ENCODE data around the gene PHACTR4. TPM values are rescaled to one million over a fixed set of nuclear protein-coding genes. Genes with fewer than 3 reads are reported as not detected.
A peak's percentile ranks its signal among the peaks of the same experiment; 100 is the strongest.

The PHACTR4 gene
- total and polyA plus RNA-seq, 9 of the 15 experiments (the other 6 are each of a cell fraction or from before 2014, with no cell fraction given) = 6.4 to 43.6 (median 14.2) TPM

DNA sequence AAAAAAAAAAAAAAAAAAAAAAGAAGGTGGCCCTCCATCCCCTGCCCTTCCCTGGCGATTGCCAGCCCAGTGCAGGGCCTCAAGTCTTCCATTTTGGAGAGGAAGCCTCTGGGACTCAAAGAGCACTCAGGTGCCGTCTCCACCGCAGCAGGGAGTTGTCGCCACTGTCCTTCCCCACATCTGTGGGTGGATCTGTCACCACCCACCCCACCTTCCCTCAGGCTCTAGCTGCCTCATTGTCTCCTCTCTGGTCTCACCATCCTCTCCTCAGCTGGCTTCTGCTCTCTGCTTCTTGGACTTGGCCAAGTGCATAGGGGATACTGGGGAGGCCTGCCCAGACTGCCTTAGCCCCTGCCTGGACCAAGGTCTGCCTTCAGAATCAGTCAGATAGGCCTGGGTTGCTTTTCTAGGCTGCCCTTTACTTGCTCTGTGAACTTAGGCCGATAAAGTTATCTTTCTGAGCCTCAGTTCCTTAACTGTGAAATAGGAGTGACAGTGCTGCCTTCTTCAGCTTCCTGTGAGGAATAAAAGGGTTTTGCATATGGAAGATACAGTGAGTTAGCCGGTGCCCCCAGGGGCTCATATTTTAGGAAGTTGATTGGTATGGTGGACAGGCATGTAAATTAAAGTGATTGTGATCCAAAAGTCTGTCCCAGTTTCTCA is 152.1 kb downstream of the PHACTR4 start:
- 23% methylated on average over 6 of the region's 6 CpGs for WGBS (ENCODE audit: insufficient coverage, low coverage, missing lambda C conversion rate)
- Histone ChIP-seq H3K9me3 (replicated peaks; ENCODE audit: control insufficient read depth, insufficient read depth, low read depth, low read length) (no peaks in the 10 kb centered on the region), H3K36me3 (ENCODE audit: control insufficient read depth, insufficient read depth, low read length) (peaks cover 56% of the 10 kb centered on the region), H3K4me1 (replicated peaks in 1 of 2; ENCODE audit: control insufficient read depth in 2 of 2, insufficient read depth in 2 of 2, low read length in 2 of 2) (peaks cover 61 to 62% of the 10 kb centered on the region in 2 experiments), H2AFZ (ENCODE audit: low read depth, low read length) (no peak overlapping the region), H4K20me1 (replicated peaks; ENCODE audit: control insufficient read depth, insufficient read depth, low read length) (peaks cover 57% of the 10 kb centered on the region), H3K27ac (ENCODE audit: extremely low read depth, low read depth, low read length) (peak overlapping the region; percentile 72; the same call in 2 of the 3 replicates), H3K4me2 (ENCODE audit: insufficient read depth, low read length) (peak overlapping the region; percentile 67), H3K4me3 (no peak overlapping the region), H3K9ac (ENCODE audit: insufficient read depth in 1 of 2, low read depth in 2 of 2, low read length in 2 of 2) (peak overlapping the region in 1 of 2 experiments; percentile 86; a peak in 2 of 4 replicates), H3K79me2 (ENCODE audit: control insufficient read depth, insufficient read depth, low read length) (peaks cover 84% of the 10 kb centered on the region), H3K27me3 (ENCODE audit: control insufficient read depth in 2 of 2, insufficient read depth in 2 of 2, low read length in 2 of 2) (no peaks in the 10 kb centered on the region), H3K9me1 (ENCODE audit: control insufficient read depth, insufficient read depth, low read length) (peaks cover 9% of the 10 kb centered on the region)
- ATAC-seq = peak; percentile 3
- in situ Hi-C loops (cut with MboI) = no loop called here
- ChIA-PET CTCF (ENCODE audit: low intra/inter-chr PET ratio) (no interaction called here), POLR2A (interaction anchor here (0.6 to 9.8 kb wide), 9 partner anchors 9 to 127 kb away, joined by 3 to 123 read pairs (median 4); partner anchors contain the start of genes RCC1 and RNU11)
- intact Hi-C loops (cut with micrococcal nuclease) = no loop called here
- DNase-seq (ENCODE audit: extremely low read depth in 1 of 4, low spot score in 3 of 4) = peak in 2 of 4 experiments; percentile 42 to 69
- BruUV-seq (replicated peaks) = no TSS peak
- peak; percentile 71 for FAIRE-seq
- TF ChIP-seq ZC3H8 (IDR thresholded peaks at IDR 0.05) (no peak), DPF2 (IDR thresholded peaks at IDR 0.05) (peak; percentile 53; the same call in 1 of the 2 replicates), SMARCB1 (IDR thresholded peaks at IDR 0.05; ENCODE audit: insufficient read length, low read depth) (no peak), TGIF2 (CRISPR knock-in tag; IDR thresholded peaks at IDR 0.05) (no peak), MYBL2 (IDR thresholded peaks at IDR 0.05; ENCODE audit: low read depth) (no peak), MYBL2 (CRISPR knock-in tag; IDR thresholded peaks at IDR 0.05; ENCODE audit: borderline replicate concordance) (no peak), XRCC3 (IDR thresholded peaks at IDR 0.05) (no peak), TCF3 (CRISPR knock-in tag; IDR thresholded peaks at IDR 0.05) (peak; percentile 49; the same call in 1 of the 2 replicates), FOXJ3 (CRISPR knock-in tag; IDR thresholded peaks at IDR 0.05) (no peak), KAT8 (IDR thresholded peaks at IDR 0.05; ENCODE audit: low read depth) (no peak), KAT7 (CRISPR knock-in tag; IDR thresholded peaks at IDR 0.05; ENCODE audit: borderline replicate concordance) (no peak)
- TF ChIP-seq, protein P1, sequence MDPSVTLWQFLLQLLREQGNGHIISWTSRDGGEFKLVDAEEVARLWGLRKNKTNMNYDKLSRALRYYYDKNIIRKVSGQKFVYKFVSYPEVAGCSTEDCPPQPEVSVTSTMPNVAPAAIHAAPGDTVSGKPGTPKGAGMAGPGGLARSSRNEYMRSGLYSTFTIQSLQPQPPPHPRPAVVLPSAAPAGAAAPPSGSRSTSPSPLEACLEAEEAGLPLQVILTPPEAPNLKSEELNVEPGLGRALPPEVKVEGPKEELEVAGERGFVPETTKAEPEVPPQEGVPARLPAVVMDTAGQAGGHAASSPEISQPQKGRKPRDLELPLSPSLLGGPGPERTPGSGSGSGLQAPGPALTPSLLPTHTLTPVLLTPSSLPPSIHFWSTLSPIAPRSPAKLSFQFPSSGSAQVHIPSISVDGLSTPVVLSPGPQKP (CRISPR knock-in tag; IDR thresholded peaks at IDR 0.05) = no peak
- TF ChIP-seq, protein P2, sequence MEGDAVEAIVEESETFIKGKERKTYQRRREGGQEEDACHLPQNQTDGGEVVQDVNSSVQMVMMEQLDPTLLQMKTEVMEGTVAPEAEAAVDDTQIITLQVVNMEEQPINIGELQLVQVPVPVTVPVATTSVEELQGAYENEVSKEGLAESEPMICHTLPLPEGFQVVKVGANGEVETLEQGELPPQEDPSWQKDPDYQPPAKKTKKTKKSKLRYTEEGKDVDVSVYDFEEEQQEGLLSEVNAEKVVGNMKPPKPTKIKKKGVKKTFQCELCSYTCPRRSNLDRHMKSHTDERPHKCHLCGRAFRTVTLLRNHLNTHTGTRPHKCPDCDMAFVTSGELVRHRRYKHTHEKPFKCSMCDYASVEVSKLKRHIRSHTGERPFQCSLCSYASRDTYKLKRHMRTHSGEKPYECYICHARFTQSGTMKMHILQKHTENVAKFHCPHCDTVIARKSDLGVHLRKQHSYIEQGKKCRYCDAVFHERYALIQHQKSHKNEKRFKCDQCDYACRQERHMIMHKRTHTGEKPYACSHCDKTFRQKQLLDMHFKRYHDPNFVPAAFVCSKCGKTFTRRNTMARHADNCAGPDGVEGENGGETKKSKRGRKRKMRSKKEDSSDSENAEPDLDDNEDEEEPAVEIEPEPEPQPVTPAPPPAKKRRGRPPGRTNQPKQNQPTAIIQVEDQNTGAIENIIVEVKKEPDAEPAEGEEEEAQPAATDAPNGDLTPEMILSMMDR (IDR thresholded peaks at IDR 0.05 in 2 of 3, conservative IDR thresholded peaks at IDR 0.05 in 1 of 3; ENCODE audit: insufficient read depth in 2 of 3, low read depth in 1 of 3, low read length in 3 of 3) = no peak
- TF ChIP-seq, protein P3, sequence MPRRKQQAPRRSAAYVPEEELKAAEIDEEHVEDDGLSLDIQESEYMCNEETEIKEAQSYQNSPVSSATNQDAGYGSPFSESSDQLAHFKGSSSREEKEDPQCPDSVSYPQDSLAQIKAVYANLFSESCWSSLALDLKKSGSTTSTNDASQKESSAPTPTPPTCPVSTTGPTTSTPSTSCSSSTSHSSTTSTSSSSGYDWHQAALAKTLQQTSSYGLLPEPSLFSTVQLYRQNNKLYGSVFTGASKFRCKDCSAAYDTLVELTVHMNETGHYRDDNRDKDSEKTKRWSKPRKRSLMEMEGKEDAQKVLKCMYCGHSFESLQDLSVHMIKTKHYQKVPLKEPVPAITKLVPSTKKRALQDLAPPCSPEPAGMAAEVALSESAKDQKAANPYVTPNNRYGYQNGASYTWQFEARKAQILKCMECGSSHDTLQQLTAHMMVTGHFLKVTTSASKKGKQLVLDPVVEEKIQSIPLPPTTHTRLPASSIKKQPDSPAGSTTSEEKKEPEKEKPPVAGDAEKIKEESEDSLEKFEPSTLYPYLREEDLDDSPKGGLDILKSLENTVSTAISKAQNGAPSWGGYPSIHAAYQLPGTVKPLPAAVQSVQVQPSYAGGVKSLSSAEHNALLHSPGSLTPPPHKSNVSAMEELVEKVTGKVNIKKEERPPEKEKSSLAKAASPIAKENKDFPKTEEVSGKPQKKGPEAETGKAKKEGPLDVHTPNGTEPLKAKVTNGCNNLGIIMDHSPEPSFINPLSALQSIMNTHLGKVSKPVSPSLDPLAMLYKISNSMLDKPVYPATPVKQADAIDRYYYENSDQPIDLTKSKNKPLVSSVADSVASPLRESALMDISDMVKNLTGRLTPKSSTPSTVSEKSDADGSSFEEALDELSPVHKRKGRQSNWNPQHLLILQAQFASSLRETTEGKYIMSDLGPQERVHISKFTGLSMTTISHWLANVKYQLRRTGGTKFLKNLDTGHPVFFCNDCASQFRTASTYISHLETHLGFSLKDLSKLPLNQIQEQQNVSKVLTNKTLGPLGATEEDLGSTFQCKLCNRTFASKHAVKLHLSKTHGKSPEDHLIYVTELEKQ (CRISPR knock-in tag; IDR thresholded peaks at IDR 0.05) = no peak

Measured in K562 (cell line).